Astrocyte (in vitro differentiated cells and primary cell): ENCODE data around the gene CNGA3. TPM values are rescaled to one million over a fixed set of nuclear protein-coding genes. Genes with fewer than 3 reads are reported as not detected.
"Not testable (repeated sequence)": the region's sequence is repeated elsewhere in the genome, so short reads cannot be mapped to it uniquely, and the experiment has no call there.

Experiments
- DNase-seq: peaks from one replicate; pipeline ENCODE4 v3.0.0-alpha.2; 2010; ENCODE audit warnings: low read depth
- FAIRE-seq: peaks from 2 replicates; lab custom pipeline; 2011; peaks lifted over from hg19 to GRCh38; lab: Jason Lieb, UNC
- H2AFZ ChIP-seq: 2 replicates; pipeline ENCODE4 v1.6.0; 2012; ENCODE audit warnings: low read depth, low read length, inconsistent platforms
- H3K27ac ChIP-seq: 2 replicates; pipeline ENCODE4 v1.5.1; 2011; ENCODE audit warnings: low read depth, low read length, inconsistent platforms
- H3K27me3 ChIP-seq: 2 replicates; pipeline ENCODE4 v1.6.0; 2011; ENCODE audit warnings: low read length, inconsistent platforms; ENCODE audit not compliant: insufficient read depth
- H3K36me3 ChIP-seq: 2 replicates; pipeline ENCODE4 v1.5.1; 2011; ENCODE audit warnings: low read length, inconsistent platforms; ENCODE audit not compliant: insufficient read depth
- H3K4me1 ChIP-seq: 2 replicates; pipeline ENCODE4 v1.5.1; 2011; ENCODE audit warnings: low read length, inconsistent platforms; ENCODE audit not compliant: insufficient read depth
- H3K4me2 ChIP-seq: 2 replicates; pipeline ENCODE4 v1.6.0; 2012; ENCODE audit warnings: low read length, inconsistent platforms
- H3K4me3 ChIP-seq: 2 replicates; pipeline ENCODE4 v1.5.1; 2011; ENCODE audit warnings: low read depth, mild to moderate bottlenecking, low read length, inconsistent platforms; ENCODE audit not compliant: insufficient read depth
- H3K79me2 ChIP-seq: 2 replicates; pipeline ENCODE4 v1.6.0; 2012; ENCODE audit warnings: mild to moderate bottlenecking, low read length, inconsistent platforms; ENCODE audit not compliant: insufficient read depth
- H3K9ac ChIP-seq: 2 replicates; pipeline ENCODE4 v1.6.0; 2012; ENCODE audit warnings: mild to moderate bottlenecking, low read length, inconsistent platforms
- H3K9me3 ChIP-seq: 2 replicates; pipeline ENCODE4 v1.5.1; 2012; ENCODE audit warnings: low read depth, mild to moderate bottlenecking, low read length, inconsistent platforms; ENCODE audit not compliant: insufficient read depth
- H4K20me1 ChIP-seq: 2 replicates; pipeline ENCODE4 v1.6.0; 2012; ENCODE audit warnings: low read length, inconsistent platforms; ENCODE audit not compliant: insufficient read depth
- H3K27ac Mint-ChIP-seq: one replicate; pipeline ENCODE4 v1.8.0; 2021; ENCODE audit warnings: mild to moderate bottlenecking, mixed read lengths; ENCODE audit not compliant: unreplicated experiment
- H3K27me3 Mint-ChIP-seq: one replicate; pipeline ENCODE4 v1.8.0; 2021; ENCODE audit warnings: low read depth, mixed read lengths; ENCODE audit not compliant: unreplicated experiment
- H3K36me3 Mint-ChIP-seq: one replicate; pipeline ENCODE4 v1.8.0; 2021; ENCODE audit warnings: low read depth, mixed read lengths; ENCODE audit not compliant: unreplicated experiment
- H3K4me1 Mint-ChIP-seq: one replicate; pipeline ENCODE4 v1.8.0; 2021; ENCODE audit warnings: low read depth, mixed read lengths; ENCODE audit not compliant: unreplicated experiment
- H3K4me3 Mint-ChIP-seq: one replicate; pipeline ENCODE4 v1.8.0; 2021; ENCODE audit warnings: mild to moderate bottlenecking, moderate library complexity, mixed read lengths; ENCODE audit not compliant: unreplicated experiment
- H3K9me3 Mint-ChIP-seq: one replicate; pipeline ENCODE4 v1.8.0; 2021; ENCODE audit warnings: mild to moderate bottlenecking, mixed read lengths; ENCODE audit not compliant: unreplicated experiment
- CTCF ChIP-seq: IDR thresholded peaks from 2 replicates; pipeline ENCODE4 v1.5.1; 2011; ENCODE audit warnings: low read depth, mild to moderate bottlenecking, inconsistent platforms, low read length, moderate library complexity; ENCODE audit not compliant: insufficient read depth
- EZH2 ChIP-seq: IDR thresholded peaks from 2 replicates; pipeline ENCODE4 v1.6.1; 2012; ENCODE audit warnings: mild to moderate bottlenecking, low read length, inconsistent platforms; ENCODE audit not compliant: insufficient read depth
- total RNA-seq: library from RNA; stranded (reverse); gene quantifications from 2 replicates; pipeline ENCODE4 v1.2.1, GENCODE V29; 2021

The CNGA3 gene
- total RNA-seq, 1 donor from 2014 or later, result not detected

GRCh38 chr2:98301469-98301868 is 44.8 kb upstream of the CNGA3 start:
- Mint-ChIP-seq H3K27me3 (peaks cover 58% of the 10 kb centered on the region), H3K27ac (no peak overlapping the region), H3K4me3 (no peak overlapping the region), H3K36me3 (peaks cover 4% of the 10 kb centered on the region), H3K4me1 (no peaks in the 10 kb centered on the region), H3K9me3 (peaks cover 7% of the 10 kb centered on the region)
- Histone ChIP-seq H3K4me2 (no peak overlapping the region), H4K20me1 (no peaks in the 10 kb centered on the region), H3K4me3 (no peak overlapping the region), H2AFZ (no peak overlapping the region), H3K9me3 (no peaks in the 10 kb centered on the region), H3K36me3 (no peaks in the 10 kb centered on the region), H3K27ac (no peak overlapping the region), H3K79me2 (no peaks in the 10 kb centered on the region), H3K4me1 (no peaks in the 10 kb centered on the region), H3K27me3 (peaks cover 2% of the 10 kb centered on the region), H3K9ac (no peak overlapping the region)
- FAIRE-seq (no peak), DNase-seq (no peak)
- TF ChIP-seq EZH2, result no peak
- no peak for TF ChIP-seq CTCF

- not testable (repeated sequence) for H3K27me3 ChIP-seq, H3K4me1 ChIP-seq
Measured at GRCh38 chr2:98307131-98307696, 39.0 kb upstream of the CNGA3 start.

GRCh38 chr2:98308068-98308467 is 38.2 kb upstream of the CNGA3 start:
- peaks cover 49% of the 10 kb centered on the region for H3K27me3 Mint-ChIP-seq
- Histone ChIP-seq H3K9ac (no peak overlapping the region), H2AFZ (no peak overlapping the region), H3K79me2 (no peaks in the 10 kb centered on the region), H4K20me1 (no peaks in the 10 kb centered on the region), H3K27ac (no peak overlapping the region), H3K4me2 (no peak overlapping the region), H3K36me3 (no peaks in the 10 kb centered on the region), H3K4me1 (no peaks in the 10 kb centered on the region), H3K27me3 (no peaks in the 10 kb centered on the region), H3K4me3 (no peak overlapping the region), H3K9me3 (no peaks in the 10 kb centered on the region)
- DNase-seq (no peak), FAIRE-seq (no peak)
- H3K9me3 Mint-ChIP-seq, result peaks cover 7% of the 10 kb centered on the region
- H3K27ac Mint-ChIP-seq, result no peak overlapping the region
- H3K4me3 Mint-ChIP-seq, result no peak overlapping the region
- H3K4me1 Mint-ChIP-seq, result no peaks in the 10 kb centered on the region
- H3K36me3 Mint-ChIP-seq, result peaks cover 9% of the 10 kb centered on the region
- TF ChIP-seq EZH2 (no peak), CTCF (no peak)

More at GRCh38 chr2:98307131-98307696, 39.0 kb upstream of the CNGA3 start:
- not testable (repeated sequence) for H3K4me3 Mint-ChIP-seq, DNase-seq, H3K9ac ChIP-seq, H3K4me1 Mint-ChIP-seq, H3K79me2 ChIP-seq, H3K9me3 Mint-ChIP-seq, FAIRE-seq, H3K9me3 ChIP-seq, H3K4me2 ChIP-seq, H4K20me1 ChIP-seq, H3K27ac ChIP-seq, H2AFZ ChIP-seq, H3K4me3 ChIP-seq, H3K36me3 ChIP-seq, H3K36me3 Mint-ChIP-seq, H3K27ac Mint-ChIP-seq
- H3K27me3 Mint-ChIP-seq, result peaks cover 53% of the 10 kb centered on the region
